GM21737 (cell line): ENCODE results near the gene ETFA.

Source experiments
- ATAC-seq: cut with Tn5 transposase; IDR thresholded peaks from one replicate; pipeline ENCODE4 v1.9.1; 2021; ENCODE audit warnings: mild to moderate bottlenecking, moderate library complexity; ENCODE audit not compliant: unreplicated experiment

Gene ETFA

DNA sequence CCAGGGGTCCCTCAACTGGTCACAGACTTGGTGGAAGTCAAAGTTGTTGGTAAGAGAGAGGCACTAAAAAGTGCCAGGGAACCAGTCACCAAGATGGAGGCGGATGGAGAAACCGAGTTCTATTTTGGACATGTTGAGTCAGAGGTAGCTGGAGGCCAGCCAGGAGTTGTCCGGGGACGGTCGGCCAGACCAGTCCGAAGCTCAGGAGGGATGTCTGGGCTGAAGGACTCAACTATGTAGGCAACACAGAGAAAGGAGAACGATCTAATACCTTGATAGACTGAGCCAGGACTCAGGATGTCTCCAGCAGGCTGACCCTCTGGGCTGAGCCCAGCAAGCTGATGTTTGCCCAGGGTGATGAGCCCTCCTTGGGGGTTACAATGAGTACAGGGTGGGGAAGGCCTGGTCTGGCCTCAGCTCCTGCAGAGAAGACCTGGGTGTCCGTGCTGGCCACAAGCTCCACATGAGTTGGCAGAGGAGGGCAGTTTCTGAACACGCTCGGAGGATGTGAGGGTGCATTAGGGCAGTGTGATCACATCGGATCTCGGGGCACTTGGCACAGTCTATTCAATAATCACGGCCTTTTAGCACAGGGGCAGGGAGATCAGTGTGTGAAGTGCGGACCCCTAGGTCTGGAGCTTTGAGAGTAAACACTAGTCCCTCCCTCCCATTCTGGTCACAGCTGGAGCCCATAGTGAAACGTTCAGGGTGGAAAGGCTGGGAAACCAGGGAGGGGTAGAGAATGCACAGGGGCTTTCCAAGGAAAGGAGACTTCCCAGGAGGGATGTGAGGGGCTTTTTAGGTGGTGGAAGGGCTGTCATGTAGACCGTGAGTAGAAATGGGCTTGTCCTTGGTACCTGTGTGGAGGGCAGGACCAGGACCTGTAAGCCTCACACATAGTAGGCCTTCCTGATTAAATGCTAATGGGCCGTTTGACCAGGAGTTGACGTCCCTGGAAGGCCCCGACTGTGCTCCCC, 111.9 kb downstream of the ETFA start:
- no peak for ATAC-seq

DNA sequence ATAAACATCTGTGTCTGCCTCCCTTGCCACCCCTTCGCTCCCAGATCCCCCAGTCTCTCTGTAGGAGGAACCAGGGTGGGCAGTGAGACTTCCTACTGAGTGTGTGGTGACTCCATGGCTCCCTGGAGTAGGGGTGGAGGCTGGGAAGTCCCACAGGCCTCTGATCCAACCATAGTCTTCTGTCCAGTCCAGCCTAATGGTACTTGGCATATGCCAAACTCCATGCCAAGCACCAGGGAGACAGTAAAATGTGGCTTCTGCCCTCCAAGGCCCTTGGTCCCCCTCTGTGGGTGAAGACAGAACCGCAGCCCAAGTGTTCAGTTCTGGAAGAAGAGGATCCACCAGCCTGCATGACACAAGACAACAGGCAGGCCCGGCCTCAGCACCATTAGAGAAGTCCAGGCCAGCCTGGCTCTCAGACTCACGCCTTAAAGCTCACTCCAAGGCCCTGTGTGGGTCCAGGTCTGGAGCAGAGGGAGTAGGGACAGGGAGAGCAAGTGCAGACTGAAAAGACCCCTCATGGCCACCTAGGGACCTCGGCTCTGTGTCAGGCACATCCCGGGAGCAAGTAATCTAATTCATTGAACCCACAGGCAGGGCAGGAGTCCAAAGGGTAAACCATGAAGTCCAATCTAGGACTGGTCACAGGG, 112.7 kb downstream of the ETFA start:
- no peak for ATAC-seq

DNA sequence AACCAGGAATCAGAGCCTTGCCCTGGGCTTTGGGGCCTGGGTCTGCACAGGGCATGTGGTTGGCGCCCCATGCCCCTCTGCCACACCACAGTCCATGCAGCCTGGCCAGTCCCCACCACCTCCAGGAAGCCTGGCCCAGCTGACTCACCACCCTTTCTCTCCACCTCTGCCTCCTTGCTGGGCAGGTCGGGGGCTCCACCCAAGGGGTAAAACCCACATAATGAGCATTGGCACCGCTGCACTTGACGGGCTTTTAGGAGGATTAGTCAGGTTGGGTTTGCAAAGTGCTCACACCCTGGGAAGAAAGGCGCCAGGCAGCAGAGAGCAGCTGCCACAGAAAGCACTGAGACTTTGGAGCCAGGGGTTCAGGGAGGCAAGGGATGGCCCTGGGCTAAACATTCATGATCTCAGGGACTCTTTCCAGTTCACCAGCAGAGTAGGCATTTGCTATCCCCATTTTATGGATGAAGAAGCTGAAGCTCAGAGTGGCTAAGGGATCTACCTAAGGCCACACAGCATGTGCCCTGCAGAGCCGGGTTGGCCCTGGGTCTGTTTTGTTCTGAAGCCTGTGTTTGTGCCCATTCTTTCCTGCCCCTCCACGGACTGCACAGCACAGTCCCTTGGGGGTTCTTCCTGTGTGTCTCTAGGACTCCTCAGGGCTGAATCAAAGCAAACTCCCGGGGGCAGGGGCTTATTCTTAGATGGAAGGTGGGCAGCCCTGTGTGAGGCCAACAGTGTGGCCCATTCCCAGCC, 113.4 kb downstream of the ETFA start:
- no peak for ATAC-seq

DNA sequence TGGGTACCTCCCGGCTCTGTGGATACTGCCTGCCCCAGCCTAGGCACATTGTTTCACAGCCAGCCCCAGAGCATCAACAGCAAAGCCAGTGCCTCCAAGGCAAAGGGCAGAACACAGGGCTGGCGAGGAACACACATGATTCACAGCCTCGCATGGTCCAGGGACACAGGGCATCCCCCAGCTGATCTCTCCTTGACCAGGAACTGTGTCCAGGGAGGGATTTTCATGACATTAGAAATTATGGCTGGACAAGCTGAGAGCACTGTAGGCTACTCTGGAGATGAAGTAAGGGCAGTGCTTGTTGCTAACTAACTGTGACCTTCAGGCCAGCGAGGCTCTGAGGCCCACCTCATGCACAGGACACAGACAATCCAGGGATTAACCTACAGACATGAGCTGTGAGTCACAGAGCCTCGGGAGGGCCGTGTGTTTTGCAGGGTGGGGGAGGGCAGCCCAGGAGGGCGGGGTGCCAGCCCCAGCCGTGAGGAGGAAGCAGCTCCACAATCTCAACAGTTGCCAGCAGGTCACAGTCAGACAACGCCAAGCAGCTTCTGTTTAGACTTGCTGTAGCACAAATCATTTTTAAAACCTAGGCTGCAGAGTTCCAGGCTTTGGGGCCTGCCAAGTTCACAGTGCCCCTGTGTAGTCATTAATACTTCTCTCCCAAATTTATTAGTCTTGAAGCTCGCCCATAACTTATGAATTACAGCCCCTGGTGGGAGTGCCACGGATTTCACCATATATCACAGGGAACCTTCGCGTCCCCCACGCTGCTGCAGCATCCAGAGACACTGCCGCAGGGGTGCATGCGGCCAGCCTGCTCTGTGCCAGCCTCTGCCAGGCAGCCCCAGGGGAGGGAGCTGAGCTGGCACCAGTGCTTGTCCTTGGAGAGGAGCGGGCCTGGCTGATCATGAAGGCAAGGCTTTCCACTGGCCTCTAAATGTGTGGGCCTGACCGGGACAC, 114.7 kb downstream of the ETFA start:
- ATAC-seq, result no peak

DNA sequence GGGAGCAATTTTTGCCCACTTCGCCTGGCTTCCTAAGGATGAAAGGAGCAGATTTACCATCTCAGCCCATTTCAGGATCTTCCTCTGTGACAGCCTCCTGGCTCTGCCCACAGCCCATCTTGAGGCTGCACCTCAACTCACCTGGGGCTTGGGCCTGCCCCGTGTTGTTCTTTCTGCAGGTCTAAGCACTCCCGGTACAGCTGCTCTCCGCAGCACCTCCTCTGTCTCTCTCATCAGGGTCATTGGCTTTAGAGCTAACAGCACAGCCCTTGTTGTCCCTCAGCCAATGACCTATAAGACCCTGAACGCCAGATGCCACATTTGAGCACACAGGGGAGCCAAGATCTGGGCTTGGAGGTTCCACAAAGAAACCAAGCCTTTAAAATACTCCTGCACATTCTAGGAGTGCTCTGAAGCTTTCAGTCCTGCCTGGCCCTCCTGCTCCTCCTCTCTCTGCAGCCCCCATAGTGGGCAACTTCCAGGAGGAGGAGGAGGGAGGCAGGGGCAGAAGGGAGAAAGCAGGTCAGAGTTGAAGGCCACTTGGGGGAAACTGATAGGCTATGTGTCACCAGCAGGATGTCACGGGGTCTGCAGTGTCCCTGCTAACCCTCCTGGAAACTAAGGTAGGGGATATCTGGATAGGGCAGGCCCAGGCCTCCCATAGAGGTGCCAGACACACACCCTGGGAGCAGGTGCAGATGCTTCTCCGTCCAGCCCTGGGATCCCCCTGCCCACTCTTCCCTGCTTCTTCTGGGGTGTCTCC, 115.6 kb downstream of the ETFA start:
- no peak for ATAC-seq

DNA sequence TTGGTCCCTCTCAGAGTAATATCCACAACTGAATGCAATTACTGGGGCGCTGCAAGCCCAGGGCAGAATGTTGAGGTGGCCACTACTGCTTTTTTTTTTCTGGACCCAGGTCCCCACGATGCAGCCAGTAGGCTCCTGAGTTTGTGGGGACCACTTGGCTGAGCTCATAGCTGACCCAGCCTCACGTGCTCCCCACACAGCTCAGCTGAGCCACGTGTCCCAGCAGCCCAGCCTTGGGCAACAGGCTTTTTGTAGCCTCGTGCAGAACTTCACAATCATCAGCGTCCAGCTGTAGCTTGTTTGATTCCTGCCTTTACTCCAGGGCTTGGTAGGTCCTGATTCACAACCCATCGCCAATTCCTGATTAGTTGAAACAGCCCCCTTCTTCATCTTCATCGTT, 117.3 kb downstream of the ETFA start:
- ATAC-seq, result no peak

DNA sequence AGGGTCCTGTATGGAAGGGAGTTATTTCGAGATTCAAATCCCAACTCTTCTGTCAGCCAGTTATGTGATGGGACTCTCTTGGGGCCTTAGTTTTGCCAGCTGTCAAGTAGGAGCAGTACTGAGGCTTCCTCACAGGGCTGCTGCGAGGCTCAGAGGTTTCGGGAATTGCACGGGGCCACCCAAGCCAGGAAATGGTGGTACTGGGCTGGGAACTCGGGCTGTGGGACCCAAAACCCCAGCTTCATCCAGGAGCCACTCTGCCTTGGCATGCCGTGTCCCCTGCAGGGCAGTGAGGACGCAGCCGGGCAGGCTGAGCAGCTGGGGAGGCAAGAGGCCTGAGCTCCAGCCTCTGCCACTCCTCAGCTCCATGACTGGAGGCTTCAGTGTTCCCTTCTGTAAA, 118.6 kb downstream of the ETFA start:
- ATAC-seq, result no peak

DNA sequence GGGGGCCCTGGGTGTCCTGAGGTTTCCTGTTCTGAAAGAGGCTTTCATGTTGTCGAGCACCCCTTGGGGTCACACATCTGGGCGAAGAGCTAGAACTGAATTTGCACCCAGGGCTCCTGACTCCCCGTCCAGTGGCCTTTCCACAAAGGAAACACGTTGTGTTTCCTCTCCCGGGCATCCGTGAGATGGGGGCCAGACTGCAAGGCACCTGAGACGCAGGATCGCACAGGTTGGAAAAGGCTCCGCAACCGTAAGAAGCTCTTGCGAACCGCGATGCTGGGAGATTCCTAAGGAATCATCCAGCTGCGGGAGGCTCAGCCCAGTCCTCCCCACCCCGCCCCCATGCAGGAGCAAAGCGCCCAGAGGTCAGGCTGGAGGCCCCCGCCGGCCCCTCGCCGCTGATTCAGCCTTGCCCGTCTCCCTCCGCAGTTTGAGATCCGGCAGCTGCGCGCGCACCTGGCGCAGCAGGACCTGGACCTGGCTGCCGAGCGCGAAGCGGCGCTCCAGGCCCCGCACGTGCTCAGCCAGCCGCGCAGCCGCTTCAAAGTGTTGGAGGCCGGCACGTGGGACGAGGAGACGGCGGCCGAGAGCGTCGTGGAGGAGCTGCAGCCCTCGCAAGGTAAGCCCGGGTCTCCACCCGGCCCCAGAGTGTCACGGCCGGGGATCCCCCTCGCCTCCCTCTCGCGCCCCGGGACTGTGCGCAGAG, 119.6 kb downstream of the ETFA start:
- no peak for ATAC-seq

DNA sequence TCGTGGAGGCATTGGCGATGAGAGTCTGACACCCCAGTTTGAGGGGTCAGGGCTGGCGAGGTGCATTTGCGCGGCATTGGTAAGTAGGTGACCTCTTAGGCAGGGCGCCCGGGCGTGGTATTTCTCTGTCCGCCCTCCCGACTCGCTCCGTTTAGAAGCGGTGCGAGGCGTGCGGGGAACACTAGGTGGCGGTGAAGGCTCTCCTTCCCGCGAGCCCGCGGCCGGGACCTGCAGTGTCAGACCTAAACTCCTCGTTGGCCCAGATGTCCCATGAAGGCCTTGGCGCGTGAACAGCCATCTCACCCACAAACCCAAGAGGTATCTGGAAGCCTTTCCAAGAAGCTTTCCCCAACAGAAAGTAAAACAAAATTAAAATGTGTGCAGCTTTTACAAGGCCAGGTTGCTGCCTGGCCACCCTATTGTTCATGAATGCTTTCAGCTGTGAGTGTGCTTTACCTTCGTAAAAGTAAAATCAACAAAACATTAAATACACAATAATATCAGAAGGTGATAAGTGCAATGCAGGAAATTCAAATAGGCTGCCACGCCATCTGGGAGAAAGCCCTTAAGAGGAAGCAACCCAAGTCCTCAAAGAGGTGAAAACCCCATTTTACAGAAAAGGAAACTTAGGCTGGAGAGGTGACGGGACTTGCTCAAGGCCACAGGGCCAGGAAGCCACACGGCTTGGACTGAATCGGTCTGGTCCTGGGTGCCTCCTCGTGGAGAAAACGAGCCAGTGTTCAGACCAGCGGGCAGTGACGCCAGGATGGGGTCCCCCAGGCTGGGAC, 120.3 kb downstream of the ETFA start:
- ATAC-seq, result peak; percentile 67

DNA sequence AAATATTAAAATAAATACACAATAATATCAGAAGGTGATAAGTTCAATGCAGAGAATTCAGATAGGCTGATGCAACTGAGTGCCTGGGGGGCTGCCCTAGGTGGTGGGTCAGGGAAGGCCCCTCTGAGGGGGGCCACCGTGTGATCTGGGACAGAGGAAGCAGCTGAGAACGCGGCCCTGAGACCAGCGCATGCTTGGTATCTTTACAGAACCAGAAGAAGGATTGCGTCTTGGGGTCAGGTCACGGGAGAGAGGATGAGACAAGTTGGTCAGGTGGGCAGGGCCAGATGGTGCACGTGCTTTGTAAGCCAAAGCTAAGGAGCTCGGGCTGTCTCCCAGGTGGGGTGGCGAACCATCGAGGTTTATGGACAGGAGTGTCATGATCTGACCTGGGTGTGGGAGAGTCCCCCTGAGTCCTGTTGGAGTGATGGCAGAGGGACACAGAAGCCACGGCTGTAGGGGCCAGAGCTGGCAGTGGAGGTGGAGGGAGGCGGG, 121.2 kb downstream of the ETFA start:
- no peak for ATAC-seq

DNA sequence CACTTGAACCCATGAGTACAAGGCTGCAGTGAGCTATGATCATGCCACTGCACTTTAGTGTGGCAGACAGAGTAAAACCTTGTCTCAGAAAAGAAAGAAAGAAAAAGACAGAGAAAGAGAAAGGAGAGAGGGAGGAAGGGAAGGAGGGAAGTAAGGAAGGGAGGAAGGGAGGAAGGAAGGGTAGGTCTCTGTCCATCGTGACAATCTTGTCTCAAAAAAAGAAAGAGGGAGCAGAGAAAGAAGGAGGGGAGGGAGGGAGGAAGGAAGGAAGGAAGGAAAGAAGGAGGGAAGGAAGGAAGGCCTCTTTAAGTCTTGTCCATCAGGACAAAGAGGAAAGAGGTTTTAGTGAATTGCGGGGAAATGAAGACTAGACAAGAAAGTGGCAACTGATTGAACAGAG, 122.2 kb downstream of the ETFA start:
- no peak for ATAC-seq

DNA sequence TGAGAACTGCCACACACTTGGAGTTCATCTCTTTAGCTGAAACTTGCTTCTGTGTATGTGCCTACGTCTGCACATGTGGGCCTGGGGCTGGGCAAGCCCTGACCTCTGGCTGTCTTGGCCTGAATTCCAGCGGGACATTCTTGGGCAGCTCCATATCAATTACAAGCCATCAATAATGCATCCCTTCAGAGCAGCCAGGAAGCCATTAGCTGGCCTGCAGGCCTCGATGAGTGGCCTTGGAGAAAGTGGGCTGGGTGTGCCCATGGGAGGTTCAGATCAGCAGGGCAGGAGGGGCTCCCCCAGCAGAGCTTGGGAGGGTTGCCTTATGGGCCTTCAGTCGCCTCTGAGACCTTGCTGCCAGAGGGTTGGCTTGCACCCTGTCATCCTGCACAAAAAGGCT, 124.1 kb downstream of the ETFA start:
- ATAC-seq, result no peak

DNA sequence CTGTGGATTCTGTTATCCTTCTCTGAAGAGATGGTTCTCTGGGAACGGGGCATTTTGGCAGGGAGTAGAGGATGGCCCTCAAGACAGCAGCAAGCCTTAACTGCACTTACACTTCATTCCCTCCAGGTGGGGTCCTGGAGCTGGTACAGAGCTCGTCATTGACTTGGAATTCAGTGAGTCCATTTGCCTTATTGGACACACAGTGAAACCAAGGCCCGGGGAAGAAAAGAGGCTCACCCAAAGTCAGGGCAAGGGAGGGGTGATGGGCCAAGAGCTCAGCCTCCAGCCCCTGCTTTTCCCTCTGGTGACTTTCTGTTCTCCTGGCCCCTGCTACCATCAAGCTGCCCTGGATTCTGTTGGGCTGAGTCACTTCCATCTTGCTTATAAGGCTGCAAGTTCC, 125.6 kb downstream of the ETFA start:
- no peak for ATAC-seq

DNA sequence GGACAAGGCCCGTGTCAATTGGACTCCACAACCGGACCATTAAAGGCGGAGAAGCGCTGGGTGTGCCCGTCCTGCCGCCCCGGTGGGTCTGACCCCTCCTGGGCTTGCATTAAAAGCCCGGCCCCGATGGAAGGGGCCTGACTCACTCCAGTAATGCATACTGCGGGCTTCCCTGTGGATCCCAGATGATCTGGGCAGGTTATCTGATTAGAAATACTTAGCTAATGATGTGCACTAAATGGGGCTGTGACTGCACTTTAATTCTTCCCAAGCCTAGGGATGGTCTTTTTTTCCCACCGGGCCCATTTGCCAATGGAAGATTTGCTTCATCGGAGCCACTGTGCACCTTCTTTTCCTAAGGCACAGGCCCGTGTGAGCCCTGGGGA, 126.6 kb downstream of the ETFA start:
- ATAC-seq, result no peak

DNA sequence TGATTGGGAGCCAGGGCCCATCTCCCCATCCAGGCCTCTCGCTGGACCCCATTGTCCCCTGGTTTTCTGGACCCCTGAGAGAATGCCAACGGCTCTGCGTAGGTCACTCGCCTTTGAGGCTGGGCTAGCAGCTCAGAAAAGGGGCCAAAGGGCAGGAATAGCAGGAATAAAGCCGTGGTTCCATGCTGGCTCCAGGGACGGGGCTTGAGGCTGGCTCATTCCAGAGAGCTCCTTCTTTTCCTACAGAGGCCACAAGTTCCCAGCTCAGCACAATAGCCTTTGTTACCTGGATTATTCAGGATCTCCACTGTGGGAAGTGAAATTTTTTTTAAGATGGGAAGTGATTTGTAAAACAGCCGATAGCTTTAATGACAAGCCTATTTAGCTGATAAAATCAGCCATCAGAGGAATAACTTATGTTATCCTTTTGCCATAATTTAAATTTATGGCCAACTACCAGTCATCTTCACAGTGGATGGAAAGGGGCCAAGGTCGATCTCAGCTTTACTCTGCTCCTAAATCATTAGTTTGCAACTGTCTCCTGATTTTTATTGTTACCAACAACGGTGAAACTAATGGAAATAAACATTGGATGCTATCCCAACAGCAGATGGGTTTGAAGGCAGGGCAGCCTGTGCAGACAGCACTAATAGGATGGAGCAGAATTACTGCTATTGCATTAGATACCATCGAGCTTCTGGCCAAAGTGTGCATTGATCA, 127.2 kb downstream of the ETFA start:
- no peak for ATAC-seq

DNA sequence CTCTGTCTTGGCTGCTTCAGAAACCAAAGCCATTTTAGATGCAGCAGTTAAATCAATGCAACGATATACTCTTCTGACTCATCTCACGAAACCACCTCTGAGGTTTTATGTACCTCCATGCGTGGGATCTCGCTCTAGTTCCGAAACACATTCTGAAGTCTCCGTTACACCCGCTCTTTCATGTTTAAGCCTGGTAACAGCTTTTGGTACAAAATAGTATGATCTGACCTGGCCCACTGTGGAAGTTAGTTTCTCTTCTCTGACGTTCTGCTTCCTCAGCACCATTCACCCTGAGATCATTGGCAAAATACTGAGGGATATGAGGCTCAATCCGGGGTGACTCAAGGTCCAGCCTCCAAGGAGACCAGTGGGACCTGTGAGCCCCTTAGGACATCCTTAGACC, 129.6 kb downstream of the ETFA start:
- ATAC-seq, result no peak

DNA sequence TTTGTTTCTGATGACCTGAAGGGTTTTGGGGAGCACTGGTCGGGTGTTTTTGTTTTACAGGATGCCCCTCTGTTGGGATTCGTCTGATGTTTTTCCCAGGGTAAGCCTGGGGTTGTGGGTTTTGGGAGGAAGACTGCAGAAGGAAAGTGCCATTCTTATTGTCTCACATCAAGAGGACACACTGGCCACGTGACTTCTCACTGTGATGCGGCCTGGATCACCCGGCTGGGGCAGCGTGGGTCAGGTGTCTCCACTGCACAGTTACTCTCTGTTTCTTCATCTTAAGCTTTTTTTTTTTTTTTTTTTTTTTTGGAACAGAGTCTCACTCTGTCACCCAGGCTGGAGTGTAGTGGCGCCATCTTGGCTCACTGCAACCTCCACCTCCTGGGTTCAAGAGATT, 130.9 kb downstream of the ETFA start:
- ATAC-seq, result no peak

DNA sequence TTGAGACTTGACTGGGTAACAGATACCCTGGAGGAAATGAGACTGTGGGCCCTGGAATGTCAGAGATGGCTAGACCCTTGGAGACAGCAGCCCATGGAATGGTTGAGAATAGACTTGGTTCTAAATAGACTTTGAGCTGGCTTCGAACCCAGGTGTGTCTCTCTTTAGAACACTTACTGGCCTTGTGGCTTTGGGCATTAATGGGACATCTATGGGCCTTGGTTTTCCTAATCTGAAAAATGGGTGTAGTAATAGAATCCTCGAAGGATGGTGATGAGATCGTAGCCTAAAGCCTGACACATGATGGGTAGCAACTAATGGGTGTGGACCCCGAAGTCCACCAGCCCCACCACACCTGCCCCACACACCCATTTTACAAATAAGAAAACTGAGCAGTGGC, 132.2 kb downstream of the ETFA start:
- no peak for ATAC-seq
